ENCODE data around the gene CD38. TPM values are rescaled to one million over a fixed set of nuclear protein-coding genes. Genes with fewer than 3 reads are reported as not detected.

CD38 gene
- polyA plus RNA-seq, 1 donor from 2014 or later: 0.21 TPM

- Histone ChIP-seq H2AFZ (ENCODE audit: low read depth, low read length) (no peak overlapping the region), H3K9me3 (ENCODE audit: low read length) (no peaks in the 10 kb centered on the region), H3K9me2 (ENCODE audit: insufficient read depth, low read length) (no peaks in the 10 kb centered on the region), H3K79me2 (replicated peaks; ENCODE audit: insufficient read depth, low read length) (no peaks in the 10 kb centered on the region), H3F3A (ENCODE audit: insufficient read depth, low read length, poor library complexity, severe bottlenecking) (no peaks in the 10 kb centered on the region), H3K4me3 (ENCODE audit: low read length) (no peak overlapping the region), H3K27ac (ENCODE audit: low read length) (no peak overlapping the region), H4K20me1 (ENCODE audit: insufficient read depth) (no peaks in the 10 kb centered on the region), H3K27me3 (ENCODE audit: insufficient read depth, low read depth, low read length) (no peaks in the 10 kb centered on the region), H3K36me3 (ENCODE audit: insufficient read depth, low read length) (no peaks in the 10 kb centered on the region), H3K9ac (ENCODE audit: low read length) (no peak overlapping the region), H3K4me2 (ENCODE audit: low read length) (no peak overlapping the region)
- no peak for TF ChIP-seq MXI1 (conservative IDR thresholded peaks at IDR 0.05; ENCODE audit: poor library complexity, severe bottlenecking)
- no peak for TF ChIP-seq CTCF (IDR thresholded peaks at IDR 0.05; ENCODE audit: poor library complexity, severe bottlenecking)
- no peak for TF ChIP-seq REST (IDR thresholded peaks at IDR 0.05; ENCODE audit: borderline replicate concordance)
- no peak for TF ChIP-seq EP300 (conservative IDR thresholded peaks at IDR 0.05; ENCODE audit: poor library complexity, severe bottlenecking)
- no peak for TF ChIP-seq RAD21 (conservative IDR thresholded peaks at IDR 0.05)
- no peak for TF ChIP-seq TAF1 (IDR thresholded peaks at IDR 0.05; ENCODE audit: low read depth)
These were observed 119.4 kb downstream of the CD38 start for GRCh38 chr4:15897577-15897976.

- H3K4me2 ChIP-seq (ENCODE audit: low read length): no peak overlapping the region
- no peaks in the 10 kb centered on the region for H3K27me3 ChIP-seq (ENCODE audit: insufficient read depth, low read depth, low read length)
- no peaks in the 10 kb centered on the region for H4K20me1 ChIP-seq (ENCODE audit: insufficient read depth)
- no peaks in the 10 kb centered on the region for H3K36me3 ChIP-seq (ENCODE audit: insufficient read depth, low read length)
- no peak overlapping the region for H3K27ac ChIP-seq (ENCODE audit: low read length)
- H3K9ac ChIP-seq (ENCODE audit: low read length): no peak overlapping the region
- H3K4me3 ChIP-seq (ENCODE audit: low read length): no peak overlapping the region
- no peaks in the 10 kb centered on the region for H3K79me2 ChIP-seq (replicated peaks; ENCODE audit: insufficient read depth, low read length)
- no peak for TF ChIP-seq MXI1 (conservative IDR thresholded peaks at IDR 0.05; ENCODE audit: poor library complexity, severe bottlenecking)
- no peak for TF ChIP-seq TAF1 (IDR thresholded peaks at IDR 0.05; ENCODE audit: low read depth)
- H3K9me3 ChIP-seq (ENCODE audit: low read length): no peaks in the 10 kb centered on the region
- H3F3A ChIP-seq (ENCODE audit: insufficient read depth, low read length, poor library complexity, severe bottlenecking): no peaks in the 10 kb centered on the region
- H3K9me2 ChIP-seq (ENCODE audit: insufficient read depth, low read length): no peaks in the 10 kb centered on the region
- no peak overlapping the region for H2AFZ ChIP-seq (ENCODE audit: low read depth, low read length)
These were observed 120.8 kb downstream of the CD38 start for GRCh38 chr4:15898902-15899301.

GRCh38 chr4:15899511-15899910 is 121.4 kb downstream of the CD38 start:
- Histone ChIP-seq H3K9ac (ENCODE audit: low read length) (no peak overlapping the region), H3K79me2 (replicated peaks; ENCODE audit: insufficient read depth, low read length) (no peaks in the 10 kb centered on the region), H2AFZ (ENCODE audit: low read depth, low read length) (no peak overlapping the region), H3K9me2 (ENCODE audit: insufficient read depth, low read length) (no peaks in the 10 kb centered on the region), H3K4me2 (ENCODE audit: low read length) (no peak overlapping the region), H3K27me3 (ENCODE audit: insufficient read depth, low read depth, low read length) (no peaks in the 10 kb centered on the region), H3K36me3 (ENCODE audit: insufficient read depth, low read length) (no peaks in the 10 kb centered on the region), H4K20me1 (ENCODE audit: insufficient read depth) (no peaks in the 10 kb centered on the region), H3K27ac (ENCODE audit: low read length) (no peak overlapping the region), H3F3A (ENCODE audit: insufficient read depth, low read length, poor library complexity, severe bottlenecking) (no peaks in the 10 kb centered on the region), H3K4me3 (ENCODE audit: low read length) (no peak overlapping the region), H3K9me3 (ENCODE audit: low read length) (no peaks in the 10 kb centered on the region)
- TF ChIP-seq CTCF (IDR thresholded peaks at IDR 0.05; ENCODE audit: poor library complexity, severe bottlenecking): no peak
- no peak for TF ChIP-seq SMC3 (conservative IDR thresholded peaks at IDR 0.05; ENCODE audit: poor library complexity)
- no peak for TF ChIP-seq MXI1 (conservative IDR thresholded peaks at IDR 0.05; ENCODE audit: poor library complexity, severe bottlenecking)
- TF ChIP-seq EP300 (conservative IDR thresholded peaks at IDR 0.05; ENCODE audit: poor library complexity, severe bottlenecking): no peak
- no peak for TF ChIP-seq POLR2AphosphoS5 (IDR thresholded peaks at IDR 0.05)
- TF ChIP-seq REST (IDR thresholded peaks at IDR 0.05; ENCODE audit: borderline replicate concordance): no peak
- TF ChIP-seq TAF1 (IDR thresholded peaks at IDR 0.05; ENCODE audit: low read depth): no peak
- TF ChIP-seq RAD21 (conservative IDR thresholded peaks at IDR 0.05): no peak
- no peak for TF ChIP-seq EZH2 (IDR thresholded peaks at IDR 0.05; ENCODE audit: borderline replicate concordance, insufficient read depth, low read length, poor library complexity, severe bottlenecking)

Data from neural cell (in vitro differentiated cells).